Lower lobe of right lung (tissue), 2 donors: ENCODE results near the gene ZNRD2. TPM values are rescaled to one million over a fixed set of nuclear protein-coding genes. Genes with fewer than 3 reads are reported as not detected.

ENCODE experiments used
- ATAC-seq, 2 donors: fragments of 200-7000 bp; cut with Tn5 transposase; one replicate each; pipeline ENCODE4 v1.9.1; 2020 to 2022; ENCODE audit warnings: mild to moderate bottlenecking in 2 of 2, moderate library complexity in 2 of 2
- DNase-seq: peaks from one replicate; pipeline ENCODE4 v3.0.0-alpha.2; 2020
- H3K27ac ChIP-seq: fragments of 200-600 bp; one replicate; pipeline ENCODE4 v1.8.0; 2022
- H3K27me3 ChIP-seq: fragments of 200-600 bp; one replicate; pipeline ENCODE4 v1.8.0; 2022; ENCODE audit warnings: low read depth
- H3K36me3 ChIP-seq: fragments of 200-600 bp; one replicate; pipeline ENCODE4 v1.8.0; 2022; ENCODE audit warnings: mild to moderate bottlenecking
- H3K4me1 ChIP-seq: fragments of 200-600 bp; one replicate; pipeline ENCODE4 v1.8.0; 2022
- H3K4me3 ChIP-seq: fragments of 200-600 bp; one replicate; pipeline ENCODE4 v1.8.0; 2022; ENCODE audit warnings: mild to moderate bottlenecking
- H3K9me3 ChIP-seq: fragments of 200-600 bp; one replicate; pipeline ENCODE4 v1.8.0; 2022
- CTCF ChIP-seq: fragments of 200-600 bp; IDR thresholded peaks from one replicate; pipeline ENCODE4 v1.8.0; 2022; ENCODE audit warnings: antibody characterized with exemption, mild to moderate bottlenecking
- intact Hi-C: fragments of 100-400 bp; cut with DNase I; formaldehyde crosslinking; loops from one replicate; pipeline ENCODE4 v1.11.0; 2022
- total RNA-seq: library from RNA; stranded (reverse); fragmentation: NEBNext Ultra II Directional; extraction: Animal tissue kit (Norgen Biotek cat#: 25700); gene quantifications from one replicate; pipeline ENCODE4 v1.2.1, GENCODE V29; 2021
- donor health status: DM: no; HTN: yes; CAD: no; lungs with severe emphysema.

The ZNRD2 gene
- total RNA-seq, 1 donor from 2014 or later = 25.1 TPM

DNA sequence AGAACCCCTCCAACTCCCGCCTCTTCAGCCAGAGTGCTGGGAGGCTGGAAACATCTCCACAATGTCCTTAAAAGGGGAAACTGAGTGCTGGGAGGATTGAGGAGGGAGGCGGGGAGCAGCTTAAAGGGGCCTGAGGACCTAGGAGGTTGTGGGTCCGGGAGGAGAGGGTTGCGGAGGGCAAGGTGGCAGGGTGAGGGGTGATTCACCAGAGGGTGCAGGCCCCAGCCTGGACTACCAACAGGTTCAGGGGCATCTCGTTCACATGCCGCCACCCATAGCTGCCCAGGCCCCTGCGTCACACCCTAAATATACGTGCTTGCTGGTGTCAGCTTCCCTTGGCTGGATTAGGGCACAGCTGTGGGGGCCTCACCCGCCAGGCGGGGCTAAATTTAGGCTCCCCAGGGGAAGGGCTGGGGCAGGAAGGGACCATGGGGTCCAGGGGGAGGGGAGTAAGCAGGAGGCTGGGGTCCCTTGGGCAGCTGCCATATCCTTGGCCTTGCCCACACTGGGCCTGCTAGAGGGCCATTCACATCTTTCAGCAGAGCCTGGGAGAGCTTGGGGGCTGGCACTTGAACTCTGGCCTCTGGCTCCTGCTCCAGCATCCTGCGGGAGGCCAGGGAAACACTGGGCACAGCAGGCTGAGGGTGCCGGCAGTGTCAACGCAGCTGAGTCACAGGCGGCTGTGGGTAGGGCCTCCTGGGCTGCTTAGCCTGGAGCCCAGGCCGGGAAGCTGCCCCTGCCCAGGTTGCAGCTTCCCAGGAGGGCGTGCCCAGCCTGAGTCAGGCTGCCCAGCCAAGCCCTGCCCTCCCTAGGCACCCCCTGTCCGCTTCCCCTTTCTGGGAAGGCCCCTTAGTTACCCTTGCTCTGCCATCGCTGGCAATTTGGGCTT lies 6.8 kb downstream of the ZNRD2 start:
- H3K27ac ChIP-seq = peak overlapping the region; percentile 94
- intact Hi-C loops = no loop called here
- ATAC-seq (peak; percentile 34 to 50), DNase-seq (peak; percentile 85)
- H3K4me1 ChIP-seq = peaks cover 51% of the 10 kb centered on the region
- peaks cover 29% of the 10 kb centered on the region for H3K36me3 ChIP-seq
- peak overlapping the region; percentile 81 for H3K4me3 ChIP-seq
- H3K27me3 ChIP-seq = no peaks in the 10 kb centered on the region
- TF ChIP-seq CTCF = no peak
- H3K9me3 ChIP-seq = no peaks in the 10 kb centered on the region

DNA sequence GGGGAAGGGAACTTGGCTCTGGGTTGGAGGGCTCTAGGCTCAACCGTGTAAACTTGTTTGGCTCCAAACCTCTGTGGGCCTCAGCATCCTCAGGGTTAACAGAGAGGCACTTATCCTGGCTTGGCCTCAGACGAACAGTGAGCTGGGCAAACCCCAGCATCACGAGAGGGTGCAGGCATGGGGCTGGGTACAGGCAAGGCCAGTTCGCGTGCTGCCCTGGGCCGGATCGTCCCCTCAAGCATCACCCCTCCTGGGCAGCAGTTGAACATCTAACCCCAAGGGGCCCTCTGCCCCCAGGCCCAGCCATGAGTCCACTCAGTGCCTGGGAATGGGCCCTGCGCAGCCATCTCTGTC lies 7.5 kb downstream of the ZNRD2 start:
- no peak for DNase-seq
- H3K9me3 ChIP-seq = no peaks in the 10 kb centered on the region
- intact Hi-C loops = no loop called here
- peaks cover 49% of the 10 kb centered on the region for H3K4me1 ChIP-seq
- H3K27ac ChIP-seq = peak overlapping the region; percentile 94
- no peaks in the 10 kb centered on the region for H3K27me3 ChIP-seq
- TF ChIP-seq CTCF = no peak
- no peak for ATAC-seq
- peaks cover 35% of the 10 kb centered on the region for H3K36me3 ChIP-seq
- H3K4me3 ChIP-seq = peak overlapping the region; percentile 81

GRCh38 chr11:65578134-65578533 lies 7.9 kb downstream of the ZNRD2 start:
- peak overlapping the region; percentile 94 for H3K27ac ChIP-seq
- intact Hi-C loops = no loop called here

GRCh38 chr11:65578667-65579066 lies 8.4 kb downstream of the ZNRD2 start:
- no peak overlapping the region for H3K4me3 ChIP-seq
- H3K9me3 ChIP-seq = no peaks in the 10 kb centered on the region
- intact Hi-C loops = no loop called here
- no peak for TF ChIP-seq CTCF
- no peak overlapping the region for H3K27ac ChIP-seq
- peaks cover 42% of the 10 kb centered on the region for H3K4me1 ChIP-seq
- peaks cover 44% of the 10 kb centered on the region for H3K36me3 ChIP-seq
- ATAC-seq = no peak
- no peaks in the 10 kb centered on the region for H3K27me3 ChIP-seq
- no peak for DNase-seq

More at GRCh38 chr11:65578134-65578533, 7.9 kb downstream of the ZNRD2 start:
- no peaks in the 10 kb centered on the region for H3K9me3 ChIP-seq
- no peaks in the 10 kb centered on the region for H3K27me3 ChIP-seq
- peaks cover 48% of the 10 kb centered on the region for H3K4me1 ChIP-seq
- H3K36me3 ChIP-seq = peaks cover 39% of the 10 kb centered on the region
- DNase-seq (no peak), ATAC-seq (no peak)
- H3K4me3 ChIP-seq = peak overlapping the region; percentile 81
- no peak for TF ChIP-seq CTCF

DNA sequence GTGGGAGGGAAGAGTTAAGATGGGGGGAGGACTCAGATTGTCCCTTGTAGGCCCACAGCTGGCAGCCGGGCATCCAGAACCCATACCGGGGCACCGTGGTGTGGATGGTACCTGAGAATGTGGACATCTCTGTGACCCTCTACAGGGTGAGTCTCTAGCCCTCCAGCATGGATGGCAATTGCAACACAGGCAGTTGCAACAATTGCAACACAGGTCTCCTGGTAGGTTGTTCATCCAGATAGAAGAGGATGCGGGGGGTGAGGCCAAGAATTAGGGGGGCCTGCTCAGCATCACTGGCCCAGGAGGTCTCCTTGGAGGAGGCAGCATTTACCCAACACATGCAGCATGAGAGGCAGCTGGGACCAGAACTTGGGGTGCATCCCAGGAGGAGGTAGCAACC lies 9.0 kb downstream of the ZNRD2 start:
- Histone ChIP-seq H3K36me3 (peaks cover 50% of the 10 kb centered on the region), H3K4me3 (no peak overlapping the region), H3K27ac (no peak overlapping the region), H3K9me3 (no peaks in the 10 kb centered on the region), H3K27me3 (no peaks in the 10 kb centered on the region), H3K4me1 (peaks cover 39% of the 10 kb centered on the region)
- intact Hi-C loops = no loop called here
- TF ChIP-seq CTCF = no peak
- ATAC-seq (no peak), DNase-seq (no peak)
